Calu3 (cell line): ENCODE measurements around the gene SNTG2. TPM values are rescaled to one million over a fixed set of nuclear protein-coding genes. Genes with fewer than 3 reads are reported as not detected.

Experiments used
- BruUV-seq: library from RNA; stranded (reverse); fragments of 400-500 nt; replicated peaks from 2 replicates; lab custom pipeline; 2021; lab: Mats Ljungman, UMichigan
- CTCF ChIA-PET: fragments of 300-600 bp; sonication (Branson Sonifier 250); formaldehyde crosslinking; loops from one replicate; lab custom pipeline; 2022; ENCODE audit warnings: antibody characterized with exemption; lab: Charles Lee
- DNase-seq: peaks from one replicate; pipeline ENCODE4 v3.0.0; 2022
- H3K27ac Mint-ChIP-seq: one replicate; pipeline ENCODE4 v1.8.0; 2022; ENCODE audit warnings: mixed read lengths; ENCODE audit not compliant: unreplicated experiment
- H3K27me3 Mint-ChIP-seq: one replicate; pipeline ENCODE4 v1.8.0; 2022; ENCODE audit warnings: mixed read lengths; ENCODE audit not compliant: unreplicated experiment
- H3K36me3 Mint-ChIP-seq: one replicate; pipeline ENCODE4 v1.8.0; 2022; ENCODE audit warnings: mild to moderate bottlenecking, moderate library complexity, mixed read lengths; ENCODE audit not compliant: insufficient read depth, unreplicated experiment
- H3K4me1 Mint-ChIP-seq: one replicate; pipeline ENCODE4 v1.8.0; 2022; ENCODE audit warnings: mild to moderate bottlenecking, low read depth, mixed read lengths; ENCODE audit not compliant: unreplicated experiment
- H3K4me3 Mint-ChIP-seq: one replicate; pipeline ENCODE4 v1.8.0; 2022; ENCODE audit warnings: mild to moderate bottlenecking, low read depth, moderate library complexity, mixed read lengths; ENCODE audit not compliant: unreplicated experiment
- H3K9me3 Mint-ChIP-seq: one replicate; pipeline ENCODE4 v1.8.0; 2022; ENCODE audit warnings: low read depth, mixed read lengths; ENCODE audit not compliant: unreplicated experiment
- CTCF ChIP-seq: fragments of 200-600 bp; IDR thresholded peaks from one replicate; pipeline ENCODE4 v1.8.0; 2022; ENCODE audit warnings: antibody characterized with exemption; ENCODE audit not compliant: unreplicated experiment
- intact Hi-C: fragments of 100-400 bp; cut with micrococcal nuclease; formaldehyde crosslinking; loops from one replicate; pipeline ENCODE4 v1.10.0; 2022; ENCODE audit not compliant: unreplicated experiment
- total RNA-seq: library from RNA; stranded (reverse); gene quantifications from 2 replicates; pipeline ENCODE4 v1.2.3, GENCODE V29; 2022

The SNTG2 gene
- total RNA-seq, 1 experiment from 2014 or later, result not detected

GRCh38 chr2:1360557-1361250 lies 410.1 kb downstream of the SNTG2 start:
- no peak overlapping the region for H3K4me3 Mint-ChIP-seq
- no peaks in the 10 kb centered on the region for H3K27me3 Mint-ChIP-seq
- no peak overlapping the region for H3K27ac Mint-ChIP-seq
- intact Hi-C loops, result no loop called here
- no TSS peak for BruUV-seq
- peaks cover 19% of the 10 kb centered on the region for H3K9me3 Mint-ChIP-seq
- no peaks in the 10 kb centered on the region for H3K36me3 Mint-ChIP-seq
- no peaks in the 10 kb centered on the region for H3K4me1 Mint-ChIP-seq
- no peak for TF ChIP-seq CTCF
- CTCF ChIA-PET, result no interaction called here
- no peak for DNase-seq

GRCh38 chr2:1363367-1363766 lies 412.7 kb downstream of the SNTG2 start:
- TF ChIP-seq CTCF, result no peak
- H3K4me3 Mint-ChIP-seq, result no peak overlapping the region
- no peaks in the 10 kb centered on the region for H3K36me3 Mint-ChIP-seq
- H3K27me3 Mint-ChIP-seq, result no peaks in the 10 kb centered on the region
- CTCF ChIA-PET, result no interaction called here
- no peak for DNase-seq
- BruUV-seq, result no TSS peak
- H3K4me1 Mint-ChIP-seq, result no peaks in the 10 kb centered on the region
- intact Hi-C loops, result no loop called here
- H3K27ac Mint-ChIP-seq, result no peak overlapping the region
- peaks cover 25% of the 10 kb centered on the region for H3K9me3 Mint-ChIP-seq

- TF ChIP-seq CTCF, result no peak
- CTCF ChIA-PET, result no interaction called here
- DNase-seq, result no peak
- no peaks in the 10 kb centered on the region for H3K36me3 Mint-ChIP-seq
- no peaks in the 10 kb centered on the region for H3K27me3 Mint-ChIP-seq
- no peaks in the 10 kb centered on the region for H3K4me1 Mint-ChIP-seq
- H3K9me3 Mint-ChIP-seq, result peaks cover 12% of the 10 kb centered on the region
- no peak overlapping the region for H3K27ac Mint-ChIP-seq
- intact Hi-C loops, result no loop called here
- BruUV-seq, result no TSS peak
- no peak overlapping the region for H3K4me3 Mint-ChIP-seq
These were observed 416.0 kb downstream of the SNTG2 start for GRCh38 chr2:1366546-1367134.

DNA sequence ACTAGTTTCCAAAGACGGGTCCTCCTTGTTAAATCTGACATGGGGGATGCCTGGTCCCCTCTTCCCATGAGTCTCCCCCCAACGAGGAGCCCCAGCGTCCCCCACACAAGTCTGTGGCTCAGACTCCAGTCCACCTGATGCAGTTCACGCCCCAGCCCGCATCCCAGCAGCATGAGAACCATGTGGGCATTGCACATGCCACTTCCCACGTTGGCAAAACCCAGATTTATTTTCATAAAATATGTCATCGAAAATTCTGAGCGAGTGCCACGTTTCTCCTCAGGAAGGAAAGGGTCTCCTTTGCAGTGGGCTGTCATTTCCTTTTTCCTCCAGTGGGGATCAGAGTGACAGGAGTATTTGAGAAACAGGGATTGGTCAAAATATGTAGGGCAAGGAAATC lies 417.0 kb downstream of the SNTG2 start:
- no TSS peak for BruUV-seq

More for the DNA sequence above, 417.0 kb downstream of the SNTG2 start:
- CTCF ChIA-PET, result no interaction called here
- DNase-seq, result no peak
- H3K36me3 Mint-ChIP-seq, result no peaks in the 10 kb centered on the region
- H3K4me1 Mint-ChIP-seq, result no peaks in the 10 kb centered on the region
- H3K4me3 Mint-ChIP-seq, result no peak overlapping the region
- H3K27me3 Mint-ChIP-seq, result no peaks in the 10 kb centered on the region
- H3K9me3 Mint-ChIP-seq, result peaks cover 12% of the 10 kb centered on the region
- TF ChIP-seq CTCF, result no peak
- intact Hi-C loops, result no loop called here
- no peak overlapping the region for H3K27ac Mint-ChIP-seq
